Epithelial cell of proximal tubule (primary cell): ENCODE measurements around the gene ZYG11B. TPM values are rescaled to one million over a fixed set of nuclear protein-coding genes. Genes with fewer than 3 reads are reported as not detected.

ENCODE experiments used
- DNase-seq: peaks from one replicate; pipeline ENCODE4 v3.0.0-alpha.2; 2011; ENCODE audit warnings: low read depth
- H3K4me3 ChIP-seq: 2 replicates; pipeline ENCODE4 v1.5.1; 2011; ENCODE audit warnings: low read depth, mild to moderate bottlenecking, low read length
- CTCF ChIP-seq: conservative IDR thresholded peaks from 2 replicates; pipeline ENCODE4 v1.5.1; 2012; ENCODE audit warnings: low read depth, mild to moderate bottlenecking, low read length
- total RNA-seq: library from RNA; depleted of rRNA; stranded (reverse); fragments of >200 nt; gene quantifications from 2 replicates; pipeline ENCODE4 v1.2.3, GENCODE V29; 2015

Gene ZYG11B
- total RNA-seq, 1 donor from 2014 or later, result 17.9 TPM

- no peak for TF ChIP-seq CTCF
- no peak for DNase-seq
- no peak overlapping the region for H3K4me3 ChIP-seq
Observed at GRCh38 chr1:52693843-52694242, 32.4 kb upstream of the ZYG11B start.

- H3K4me3 ChIP-seq, result no peak overlapping the region
- no peak for DNase-seq
- TF ChIP-seq CTCF, result no peak
Observed at GRCh38 chr1:52695627-52696026, 30.6 kb upstream of the ZYG11B start.

- TF ChIP-seq CTCF, result no peak
- peak within 1 kb of the TSS; percentile 85 for H3K4me3 ChIP-seq
- no peak for DNase-seq
Observed at GRCh38 chr1:52697795-52698674, 28.2 kb upstream of the ZYG11B start, which contains the start of gene COA7. TSS of gene COA7 (minus strand) at chr1:52698347. CDS start at chr1:52698326, 21 bp downstream.

GRCh38 chr1:52702886-52703787 lies 23.1 kb upstream of the ZYG11B start:
- H3K4me3 ChIP-seq, result peak overlapping the region; percentile 56
- no peak for TF ChIP-seq CTCF
- DNase-seq, result peak; percentile 67

- no peak for DNase-seq
- H3K4me3 ChIP-seq, result no peak overlapping the region
Observed at GRCh38 chr1:52706136-52706670, 20.1 kb upstream of the ZYG11B start.

More at GRCh38 chr1:52706136-52706670, 20.1 kb upstream of the ZYG11B start:
- TF ChIP-seq CTCF, result no peak
